ENCODE measurements around the gene NFIX. TPM values are rescaled to one million over a fixed set of nuclear protein-coding genes. Genes with fewer than 3 reads are reported as not detected.

The NFIX gene
- total and polyA plus RNA-seq, 9 of the 15 experiments (the other 6 are each of a cell fraction or from before 2014, with no cell fraction given): 0.28 to 26.8 (median 5.4) TPM

- TF ChIP-seq CREB3L1 (IDR thresholded peaks at IDR 0.05; ENCODE audit: borderline replicate concordance, low read depth) (peak; percentile 88; the same call in 1 of the 2 replicates), FOSL1 (tag; conservative IDR thresholded peaks at IDR 0.05) (peak; percentile 78), SRSF3 (IDR thresholded peaks at IDR 0.05; ENCODE audit: insufficient read depth, low read length) (no peak), ZC3H8 (IDR thresholded peaks at IDR 0.05) (no peak), ZFP36 (IDR thresholded peaks at IDR 0.05; ENCODE audit: low read depth, low read length, partially characterized antibody) (peak; percentile 54), ZNF174 (CRISPR knock-in tag; IDR thresholded peaks at IDR 0.05) (no peak), ZBTB11 (CRISPR knock-in tag; IDR thresholded peaks at IDR 0.05) (peak in 1 of 3 experiments; percentile 83; a peak in 2 of 6 replicates), ZNF175 (CRISPR knock-in tag; IDR thresholded peaks at IDR 0.05; ENCODE audit: low read depth) (peak; percentile 90), SAP30 (IDR thresholded peaks at IDR 0.05; ENCODE audit: borderline replicate concordance, insufficient read depth, low read depth, low read length, poor library complexity, severe bottlenecking) (peak; percentile 9), ZNF77 (CRISPR knock-in tag; IDR thresholded peaks at IDR 0.05) (no peak), SMAD3 (CRISPR knock-in tag; conservative IDR thresholded peaks at IDR 0.05) (peak; percentile 84; the same call in 1 of the 2 replicates), SRSF9 (IDR thresholded peaks at IDR 0.05; ENCODE audit: borderline replicate concordance, low read depth, low read length) (no peak), WHSC1 (IDR thresholded peaks at IDR 0.05; ENCODE audit: low read length) (no peak), HNRNPH1 (optimal IDR thresholded peaks at IDR 0.05; ENCODE audit: low read depth, low read length) (no peak), NR2C1 (IDR thresholded peaks at IDR 0.05) (peak; percentile 27; the same call in 1 of the 2 replicates), NR2C1 (tag; IDR thresholded peaks at IDR 0.05) (peak; percentile 58; the same call in 1 of the 2 replicates), ARNT (IDR thresholded peaks at IDR 0.05) (peak; percentile 85 to 98), ZNF639 (CRISPR knock-in tag; conservative IDR thresholded peaks at IDR 0.05 in 1 of 2, IDR thresholded peaks at IDR 0.05 in 1 of 2) (peak in 1 of 2 experiments; percentile 92; a peak in 2 of 4 replicates)
These were observed 74.4 kb downstream of the NFIX start (continued) for GRCh38 chr19:13069415-13070359.
